Testis (tissue), 5 donors: ENCODE measurements around the gene PSMD2. TPM values are rescaled to one million over a fixed set of nuclear protein-coding genes. Genes with fewer than 3 reads are reported as not detected.

Experiments
- DNase-seq: peaks from one replicate; pipeline ENCODE4 v3.0.0-alpha.2; 2019
- H3K27ac ChIP-seq, 2 donors: fragments of 200-600 bp; sonication (generic); one replicate each; pipeline ENCODE4 v1.5.1; 2019
- H3K27me3 ChIP-seq: fragments of 200-600 bp; sonication (generic); one replicate; pipeline ENCODE4 v1.5.1; 2019
- H3K36me3 ChIP-seq: fragments of 200-600 bp; sonication (generic); one replicate; pipeline ENCODE4 v1.5.1; 2017; ENCODE audit warnings: low read depth; ENCODE audit errors: missing control alignments
- H3K4me1 ChIP-seq: fragments of 200-600 bp; sonication (generic); one replicate; pipeline ENCODE4 v1.5.1; 2019
- H3K4me3 ChIP-seq, 2 donors: fragments of 200-600 bp; sonication (generic); one replicate each; pipeline ENCODE4 v1.5.1; 2017 to 2019
- H3K9me3 ChIP-seq: fragments of 200-600 bp; sonication (generic); one replicate; pipeline ENCODE4 v1.5.1; 2017
- POLR2A ChIP-seq: fragments of 450-650 bp; IDR thresholded peaks from one replicate; pipeline ENCODE4 v1.6.1; 2017; ENCODE audit warnings: antibody characterized with exemption, mild to moderate bottlenecking, moderate library complexity
- WGBS, 2 donors: methylation state at CpG; one replicate each; pipeline ENCODE4 v1.1.5; 2018; 5-methylcytosine and 5-hydroxymethylcytosine counted together
- intact Hi-C: fragments of 100-400 bp; cut with DNase I; formaldehyde crosslinking; loops from one replicate; pipeline ENCODE4 v1.15.1; 2023; ENCODE audit warnings: low total_unique reads
- long read RNA-seq, 2 donors: transcript quantifications; one replicate each; lab custom pipeline, GENCODE V29; 2026
- polyA plus RNA-seq: library from polyadenylated mRNA; stranded (reverse); fragments of 350-450 nt; fragmentation: Illumina TruSeq; extraction: RNeasy Lipid Tissue Mini Kit (QIAGEN cat#74804); gene quantifications from one replicate; pipeline ENCODE4 v1.2.3, GENCODE V29; 2014; ENCODE audit warnings: low read depth, low replicate concordance; ENCODE audit not compliant: insufficient read depth
- total RNA-seq, 2 donors: library from RNA; depleted of rRNA; stranded (reverse); fragments of >200 nt; gene quantifications; one replicate each; pipeline ENCODE4 v1.2.3, GENCODE V29; 2016
- TF ChIP-seq, protein P1 (sequence below), 3 experiments: fragments of 450-650 bp in 2 of 3; fragments of 200-600 bp in 1 of 3; sonication (generic) in 1 of 3; IDR thresholded peaks; one replicate each; pipeline ENCODE4 v1.5.1; 2016 to 2019; ENCODE audit warnings: antibody characterized with exemption in 3 of 3, mild to moderate bottlenecking in 2 of 3, moderate library complexity in 1 of 3

PSMD2 gene
- total RNA-seq (100 to 1,000 TPM; 289 to 339 TPM), polyA plus RNA-seq (379 TPM)
- long read RNA-seq, donor 1, transcript PSMD2-201 (21 exons, 3,449 nt), result major isoform, 35 of 69 reads
- long read RNA-seq, donor 1, partial matches to known transcripts, result 30 of 69 reads
- long read RNA-seq, donor 1, other reads (novel, unspliced or antisense), result 0 of 69 reads
- long read RNA-seq, donor 2, transcript PSMD2-201 (21 exons, 3,449 nt), result major isoform, 27 of 52 reads
- long read RNA-seq, donor 2, partial matches to known transcripts, result 17 of 52 reads
- long read RNA-seq, donor 2, other reads (novel, unspliced or antisense), result 5 of 52 reads

DNA sequence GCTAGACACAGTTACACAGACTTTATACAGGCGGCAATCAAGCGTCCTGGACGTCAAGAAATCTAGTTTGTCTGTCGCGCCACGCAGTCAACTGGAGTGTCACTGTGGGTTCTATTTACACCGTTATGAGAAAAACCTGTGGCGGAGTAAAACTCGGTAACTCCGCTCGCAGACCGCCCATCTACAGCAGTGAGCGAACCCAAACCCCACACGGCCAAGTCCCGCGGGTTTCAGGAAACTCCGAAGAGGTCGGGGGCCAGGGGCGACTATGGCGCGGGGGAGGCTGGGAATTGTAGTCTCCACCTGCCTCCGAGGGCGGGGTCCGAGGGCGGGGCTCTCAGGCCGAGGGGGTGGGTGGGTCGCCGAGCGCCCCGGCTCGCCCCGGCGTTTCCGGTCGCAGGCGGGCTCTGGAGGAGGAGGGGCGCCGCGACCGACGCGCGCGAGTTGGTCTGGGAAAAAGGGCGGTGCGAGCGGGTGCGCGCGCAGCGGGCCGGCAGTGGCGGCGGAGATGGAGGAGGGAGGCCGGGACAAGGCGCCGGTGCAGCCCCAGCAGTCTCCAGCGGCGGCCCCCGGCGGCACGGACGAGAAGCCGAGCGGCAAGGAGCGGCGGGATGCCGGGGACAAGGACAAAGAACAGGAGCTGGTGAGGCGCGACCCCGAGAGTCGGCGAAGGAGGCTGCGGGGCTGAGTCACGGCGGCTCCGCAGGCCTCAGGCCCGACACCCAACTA is at the start of gene PSMD2:
PSMD2 (plus strand) TSS at position 483 of the 729 bp plus-strand sequence; CDS start at position 509, 26 bp downstream.
- peaks cover 10% of the 10 kb centered on the region for H3K4me1 ChIP-seq
- DNase-seq, result peak; percentile 99
- WGBS, 2 donors, result 0% methylated on average over 31 to 77 of the region's 78 CpGs
- no peaks in the 10 kb centered on the region for H3K9me3 ChIP-seq
- H3K36me3 ChIP-seq, result no peaks in the 10 kb centered on the region
- H3K27me3 ChIP-seq, result no peaks in the 10 kb centered on the region
- H3K27ac ChIP-seq, result peak within 1 kb of the TSS; percentile 79 to 88
- peak within 1 kb of the TSS; percentile 89 to 91 for H3K4me3 ChIP-seq
- intact Hi-C loops, result no loop called here
- TF ChIP-seq, protein P1, sequence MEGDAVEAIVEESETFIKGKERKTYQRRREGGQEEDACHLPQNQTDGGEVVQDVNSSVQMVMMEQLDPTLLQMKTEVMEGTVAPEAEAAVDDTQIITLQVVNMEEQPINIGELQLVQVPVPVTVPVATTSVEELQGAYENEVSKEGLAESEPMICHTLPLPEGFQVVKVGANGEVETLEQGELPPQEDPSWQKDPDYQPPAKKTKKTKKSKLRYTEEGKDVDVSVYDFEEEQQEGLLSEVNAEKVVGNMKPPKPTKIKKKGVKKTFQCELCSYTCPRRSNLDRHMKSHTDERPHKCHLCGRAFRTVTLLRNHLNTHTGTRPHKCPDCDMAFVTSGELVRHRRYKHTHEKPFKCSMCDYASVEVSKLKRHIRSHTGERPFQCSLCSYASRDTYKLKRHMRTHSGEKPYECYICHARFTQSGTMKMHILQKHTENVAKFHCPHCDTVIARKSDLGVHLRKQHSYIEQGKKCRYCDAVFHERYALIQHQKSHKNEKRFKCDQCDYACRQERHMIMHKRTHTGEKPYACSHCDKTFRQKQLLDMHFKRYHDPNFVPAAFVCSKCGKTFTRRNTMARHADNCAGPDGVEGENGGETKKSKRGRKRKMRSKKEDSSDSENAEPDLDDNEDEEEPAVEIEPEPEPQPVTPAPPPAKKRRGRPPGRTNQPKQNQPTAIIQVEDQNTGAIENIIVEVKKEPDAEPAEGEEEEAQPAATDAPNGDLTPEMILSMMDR (IDR thresholded peaks at IDR 0.05), result no peak
- no peak for TF ChIP-seq POLR2A

DNA sequence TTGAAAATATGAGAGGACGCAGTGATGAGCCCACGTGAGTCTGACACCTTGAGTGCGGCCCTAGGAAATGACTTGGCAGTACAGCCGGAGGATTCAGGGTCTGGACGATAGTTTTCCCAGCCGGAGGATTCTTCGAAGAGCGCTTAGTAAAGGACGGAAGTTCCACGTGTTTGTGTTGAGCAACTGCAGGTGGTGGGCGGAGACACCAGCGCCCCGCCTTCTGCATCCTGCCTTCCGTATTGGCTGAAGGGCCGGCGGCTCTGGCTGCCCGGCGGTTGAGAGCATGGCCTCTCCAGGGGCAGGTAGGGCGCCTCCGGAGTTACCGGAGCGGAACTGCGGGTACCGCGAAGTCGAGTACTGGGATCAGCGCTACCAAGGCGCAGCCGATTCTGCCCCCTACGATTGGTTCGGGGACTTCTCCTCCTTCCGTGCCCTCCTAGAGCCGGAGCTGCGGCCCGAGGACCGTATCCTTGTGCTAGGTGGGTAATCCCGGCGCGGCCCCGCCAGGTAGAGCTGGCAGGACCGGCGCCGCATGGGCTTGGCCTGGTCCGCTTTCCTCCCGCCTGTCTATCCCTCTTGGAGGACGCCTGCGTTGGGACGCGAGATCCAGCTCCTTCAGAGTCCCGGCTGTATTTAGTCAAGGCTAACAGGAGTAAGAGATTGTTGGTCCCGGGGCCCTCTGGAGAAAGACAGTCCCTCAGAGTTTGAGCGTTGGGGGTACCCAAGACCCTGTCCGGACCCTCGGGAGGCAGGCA is 49.5 kb upstream of the PSMD2 start, which contains the start of gene EEF1AKMT4:
EEF1AKMT4 (plus strand) TSS at position 261 of the 755 bp plus-strand sequence; CDS start at position 284, 23 bp downstream.
- Histone ChIP-seq H3K9me3 (no peaks in the 10 kb centered on the region), H3K4me3 (peak within 1 kb of the TSS; percentile 81 to 84), H3K36me3 (no peaks in the 10 kb centered on the region), H3K4me1 (peaks cover 10% of the 10 kb centered on the region), H3K27me3 (no peaks in the 10 kb centered on the region), H3K27ac (peak within 1 kb of the TSS; percentile 73 to 81)
- TF ChIP-seq, protein P1 (IDR thresholded peaks at IDR 0.05), result peak; percentile 44 to 58 (median 47)
- no peak for TF ChIP-seq POLR2A
- peak; percentile 98 for DNase-seq
- intact Hi-C loops, result loop anchor here (10.0 kb wide), 1 partner anchor 355 kb away; no protein-coding TSS in a partner anchor
- WGBS, 2 donors, result 0% methylated on average over 15 to 53 of the region's 54 CpGs

DNA sequence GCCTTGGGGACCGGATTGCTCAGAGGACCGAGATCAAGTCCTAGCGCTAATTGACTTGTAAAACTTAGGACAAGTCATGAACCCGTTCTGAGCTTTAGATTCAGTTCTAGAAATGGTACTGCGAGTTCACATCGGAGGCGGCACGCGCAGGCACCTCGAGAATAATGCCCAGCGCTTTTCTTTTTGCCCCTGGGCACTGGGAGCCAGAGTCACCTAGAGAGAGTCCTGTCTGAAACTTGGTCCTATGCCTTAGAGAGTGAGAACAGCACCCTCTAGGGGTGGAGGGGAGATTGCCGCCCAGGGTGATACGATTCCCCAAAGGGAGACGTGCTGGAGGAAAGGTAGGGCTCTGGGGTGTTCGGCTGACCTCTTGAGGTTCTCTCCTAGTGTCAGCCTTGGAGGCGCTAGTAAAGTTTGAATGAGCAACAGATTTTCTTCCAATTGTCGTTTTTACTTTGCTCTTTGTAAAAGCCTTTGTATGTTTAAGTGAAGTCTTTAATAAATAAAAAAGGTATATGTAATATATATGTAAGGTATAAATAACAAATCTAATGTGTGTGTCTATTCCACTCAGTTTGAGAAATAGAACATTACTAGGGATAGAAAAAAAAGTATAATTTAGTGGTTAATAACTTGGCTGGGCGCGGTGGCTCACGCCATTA is 48.7 kb upstream of the PSMD2 start:
- no peaks in the 10 kb centered on the region for H3K27me3 ChIP-seq
- no peaks in the 10 kb centered on the region for H3K36me3 ChIP-seq
- peaks cover 10% of the 10 kb centered on the region for H3K4me1 ChIP-seq
- TF ChIP-seq, protein P1 (IDR thresholded peaks at IDR 0.05), result peak; percentile 68 to 92 (median 79)
- no peak for TF ChIP-seq POLR2A
- H3K9me3 ChIP-seq, result no peaks in the 10 kb centered on the region
- H3K27ac ChIP-seq, result peak overlapping the region in 1 of 2 donors; percentile 81
- 12% methylated on average over 14 to 20 of the region's 20 CpGs for WGBS, 2 donors
- intact Hi-C loops, result no loop called here
- H3K4me3 ChIP-seq, result peak overlapping the region; percentile 81 to 84
- peak; percentile 93 for DNase-seq

DNA sequence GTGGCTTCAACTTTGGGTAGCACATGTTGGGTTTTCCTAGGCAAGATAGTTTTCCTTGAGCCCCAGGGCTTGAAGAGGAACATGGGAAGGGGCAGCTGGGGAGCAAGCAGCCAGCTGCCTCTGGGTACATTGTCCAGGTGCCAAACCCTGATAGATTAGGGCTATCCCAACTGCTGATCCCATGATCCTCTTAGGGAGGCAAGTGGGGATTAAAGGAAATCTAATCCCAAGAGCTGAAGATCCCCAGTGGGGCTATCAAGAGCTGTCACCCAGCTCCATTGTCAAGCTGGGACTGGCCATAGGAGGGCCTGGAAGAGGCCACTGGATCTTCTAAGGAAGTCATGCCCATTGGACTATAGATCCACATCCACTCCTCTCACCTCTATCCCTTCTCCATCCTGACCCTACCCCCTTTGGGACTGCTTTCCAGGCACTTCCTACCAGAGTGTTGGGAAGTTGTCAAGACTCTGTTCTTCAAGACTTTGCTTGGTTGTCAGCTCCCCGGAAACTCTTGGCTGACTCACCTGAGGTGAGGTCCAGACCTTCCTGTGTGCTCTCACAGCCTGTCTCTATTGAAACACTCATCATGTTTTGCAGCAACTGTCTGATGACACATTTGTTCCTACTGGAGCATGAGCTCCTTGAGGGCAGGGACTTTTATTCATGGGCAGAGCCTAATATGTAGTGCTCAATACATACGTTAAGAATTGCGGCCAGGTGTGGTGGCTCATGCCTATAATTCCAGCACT is 43.6 kb upstream of the PSMD2 start:
- 93 to 96% methylated on average over 3 of the region's 3 CpGs for WGBS, 2 donors
- H3K4me1 ChIP-seq, result peaks cover 5% of the 10 kb centered on the region
- intact Hi-C loops, result no loop called here
- no peaks in the 10 kb centered on the region for H3K27me3 ChIP-seq
- H3K9me3 ChIP-seq, result no peaks in the 10 kb centered on the region
- no peak overlapping the region for H3K4me3 ChIP-seq
- no peaks in the 10 kb centered on the region for H3K36me3 ChIP-seq
- H3K27ac ChIP-seq, result no peak overlapping the region
- TF ChIP-seq POLR2A, result no peak
- TF ChIP-seq, protein P1 (IDR thresholded peaks at IDR 0.05), result no peak
- no peak for DNase-seq
